Testis (tissue), 2 donors: ENCODE measurements around the gene TMC3.

ENCODE experiments used
- POLR2A ChIP-seq: fragments of 450-650 bp; IDR thresholded peaks from one replicate; pipeline ENCODE4 v1.6.1; 2017; ENCODE audit warnings: antibody characterized with exemption, mild to moderate bottlenecking, moderate library complexity
- TF ChIP-seq, protein P1 (sequence below), 3 experiments: fragments of 450-650 bp in 2 of 3; fragments of 200-600 bp in 1 of 3; sonication (generic) in 1 of 3; IDR thresholded peaks; one replicate each; pipeline ENCODE4 v1.5.1; 2016 to 2019; ENCODE audit warnings: antibody characterized with exemption in 3 of 3, mild to moderate bottlenecking in 2 of 3, moderate library complexity in 1 of 3

DNA sequence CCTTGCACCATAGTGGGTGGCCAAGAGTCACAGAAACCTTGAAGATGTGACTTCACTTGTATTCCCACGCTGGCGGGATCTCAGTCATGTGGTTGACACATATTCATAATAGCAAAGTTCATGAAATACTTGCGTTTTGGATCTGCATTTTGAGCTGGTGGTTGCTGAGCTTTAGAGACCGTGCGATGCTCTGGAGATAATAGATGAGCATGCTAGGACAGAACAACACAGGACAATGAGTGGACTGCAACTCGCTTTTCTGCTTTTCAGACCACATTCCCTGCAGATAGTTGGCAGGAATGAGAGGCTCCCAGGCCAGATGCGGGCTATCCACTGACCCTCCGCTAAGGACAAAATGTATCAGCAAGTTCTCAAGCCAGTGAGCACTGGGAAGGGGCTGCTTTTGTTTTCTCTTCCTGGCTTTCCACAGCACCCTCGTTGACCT lies 36.3 kb downstream of the TMC3 start:
- TF ChIP-seq, protein P1, sequence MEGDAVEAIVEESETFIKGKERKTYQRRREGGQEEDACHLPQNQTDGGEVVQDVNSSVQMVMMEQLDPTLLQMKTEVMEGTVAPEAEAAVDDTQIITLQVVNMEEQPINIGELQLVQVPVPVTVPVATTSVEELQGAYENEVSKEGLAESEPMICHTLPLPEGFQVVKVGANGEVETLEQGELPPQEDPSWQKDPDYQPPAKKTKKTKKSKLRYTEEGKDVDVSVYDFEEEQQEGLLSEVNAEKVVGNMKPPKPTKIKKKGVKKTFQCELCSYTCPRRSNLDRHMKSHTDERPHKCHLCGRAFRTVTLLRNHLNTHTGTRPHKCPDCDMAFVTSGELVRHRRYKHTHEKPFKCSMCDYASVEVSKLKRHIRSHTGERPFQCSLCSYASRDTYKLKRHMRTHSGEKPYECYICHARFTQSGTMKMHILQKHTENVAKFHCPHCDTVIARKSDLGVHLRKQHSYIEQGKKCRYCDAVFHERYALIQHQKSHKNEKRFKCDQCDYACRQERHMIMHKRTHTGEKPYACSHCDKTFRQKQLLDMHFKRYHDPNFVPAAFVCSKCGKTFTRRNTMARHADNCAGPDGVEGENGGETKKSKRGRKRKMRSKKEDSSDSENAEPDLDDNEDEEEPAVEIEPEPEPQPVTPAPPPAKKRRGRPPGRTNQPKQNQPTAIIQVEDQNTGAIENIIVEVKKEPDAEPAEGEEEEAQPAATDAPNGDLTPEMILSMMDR (IDR thresholded peaks at IDR 0.05), result no peak
- no peak for TF ChIP-seq POLR2A
